Activated T-helper 1 cell treated with anti-CD3 and anti-CD28 coated beads, Interleukin-12 subunit alpha, Interleukin-12 subunit beta, Interleukin-2, Interleukin-4 antibody, amounts not matched to agents 30 ng/mL and 10 ng/mL and 1 ng/mL, durations not matched to agents 14 hours and 24 hours and 36 hours (primary cell): ENCODE results near the gene INAFM2. TPM values are rescaled to one million over a fixed set of nuclear protein-coding genes. Genes with fewer than 3 reads are reported as not detected.
A peak's percentile ranks its signal among the peaks of the same experiment; 100 is the strongest.

Source experiments
- DNase-seq: peaks from one replicate; pipeline ENCODE4 v3.0.0; 2021; ENCODE audit warnings: low spot score
- H3K27ac Mint-ChIP-seq: one replicate; pipeline ENCODE4 v1.8.0; 2021; ENCODE audit warnings: mild to moderate bottlenecking, mixed read lengths
- H3K27me3 Mint-ChIP-seq: one replicate; pipeline ENCODE4 v1.8.0; 2022; ENCODE audit warnings: mild to moderate bottlenecking, moderate library complexity, mixed read lengths; ENCODE audit not compliant: insufficient read depth
- H3K36me3 Mint-ChIP-seq: one replicate; pipeline ENCODE4 v1.8.0; 2021; ENCODE audit warnings: low read depth, mixed read lengths
- H3K4me1 Mint-ChIP-seq: one replicate; pipeline ENCODE4 v1.8.0; 2021; ENCODE audit warnings: low read depth, mixed read lengths
- H3K4me3 Mint-ChIP-seq: one replicate; pipeline ENCODE4 v1.8.0; 2021; ENCODE audit warnings: mild to moderate bottlenecking, moderate library complexity, mixed read lengths
- H3K9me3 Mint-ChIP-seq: one replicate; pipeline ENCODE4 v1.8.0; 2021; ENCODE audit warnings: mixed read lengths
- intact Hi-C: fragments of 100-400 bp; cut with micrococcal nuclease; formaldehyde crosslinking; loops from one replicate; pipeline ENCODE4 v1.15.1; 2024
- total RNA-seq: library from RNA; stranded (reverse); gene quantifications from 2 replicates; pipeline ENCODE4 v1.2.3, GENCODE V29; 2022

Gene INAFM2
- total RNA-seq, 1 donor from 2014 or later, result 19.2 TPM

GRCh38 chr15:40302981-40303380 lies 20.5 kb upstream of the INAFM2 start:
- peaks cover 5% of the 10 kb centered on the region for H3K9me3 Mint-ChIP-seq
- DNase-seq, result no peak
- peaks cover 18% of the 10 kb centered on the region for H3K4me1 Mint-ChIP-seq
- H3K4me3 Mint-ChIP-seq, result no peak overlapping the region
- intact Hi-C loops, result no loop called here
- peaks cover 33% of the 10 kb centered on the region for H3K36me3 Mint-ChIP-seq
- no peaks in the 10 kb centered on the region for H3K27me3 Mint-ChIP-seq
- no peak overlapping the region for H3K27ac Mint-ChIP-seq

DNA sequence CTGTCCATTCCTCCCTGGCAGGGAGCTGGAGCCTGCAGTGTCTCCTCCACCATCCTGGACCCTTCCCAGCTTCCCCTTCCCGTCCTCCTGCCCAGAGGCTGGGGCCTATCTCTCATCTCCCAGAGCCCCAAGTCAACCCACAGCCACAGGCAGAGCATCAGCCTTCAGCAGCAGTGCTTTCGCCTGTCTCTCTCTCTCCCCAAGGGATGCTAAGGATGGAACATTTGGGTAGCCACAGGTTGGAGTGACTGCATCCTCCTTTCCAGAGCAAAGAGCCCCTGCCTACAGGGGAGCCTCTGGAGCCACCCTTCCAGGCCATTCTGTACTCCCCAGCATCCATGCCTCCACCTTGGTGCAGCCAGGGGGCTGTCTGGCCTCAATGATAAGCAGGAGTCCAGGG lies 19.9 kb upstream of the INAFM2 start:
- peaks cover 33% of the 10 kb centered on the region for H3K36me3 Mint-ChIP-seq
- H3K27ac Mint-ChIP-seq, result no peak overlapping the region
- intact Hi-C loops, result no loop called here

DNA sequence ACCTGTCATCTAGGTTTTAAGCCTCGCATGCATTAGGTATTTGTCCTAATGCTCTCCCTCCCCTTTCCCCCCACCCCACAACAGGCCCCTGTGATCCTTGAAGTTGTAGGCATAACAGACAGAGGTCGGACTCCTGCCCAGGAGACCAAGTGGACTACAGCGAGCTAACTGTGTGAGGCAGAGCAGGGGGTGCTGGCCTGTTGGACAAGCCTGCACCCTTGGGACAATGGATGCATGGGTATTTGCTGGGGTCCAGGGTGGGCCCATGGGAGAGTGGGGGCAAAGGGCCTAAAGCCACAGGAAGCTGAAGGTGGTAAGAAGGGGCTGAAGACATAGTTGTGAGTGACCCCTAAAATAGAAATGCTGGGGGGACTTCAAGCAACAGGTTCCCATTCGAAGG lies 18.2 kb upstream of the INAFM2 start:
- no peak for DNase-seq
- no peak overlapping the region for H3K4me3 Mint-ChIP-seq

More for the DNA sequence above, 19.9 kb upstream of the INAFM2 start:
- H3K4me1 Mint-ChIP-seq, result peaks cover 21% of the 10 kb centered on the region
- no peak for DNase-seq
- H3K27me3 Mint-ChIP-seq, result no peaks in the 10 kb centered on the region
- no peak overlapping the region for H3K4me3 Mint-ChIP-seq
- H3K9me3 Mint-ChIP-seq, result peaks cover 5% of the 10 kb centered on the region

DNA sequence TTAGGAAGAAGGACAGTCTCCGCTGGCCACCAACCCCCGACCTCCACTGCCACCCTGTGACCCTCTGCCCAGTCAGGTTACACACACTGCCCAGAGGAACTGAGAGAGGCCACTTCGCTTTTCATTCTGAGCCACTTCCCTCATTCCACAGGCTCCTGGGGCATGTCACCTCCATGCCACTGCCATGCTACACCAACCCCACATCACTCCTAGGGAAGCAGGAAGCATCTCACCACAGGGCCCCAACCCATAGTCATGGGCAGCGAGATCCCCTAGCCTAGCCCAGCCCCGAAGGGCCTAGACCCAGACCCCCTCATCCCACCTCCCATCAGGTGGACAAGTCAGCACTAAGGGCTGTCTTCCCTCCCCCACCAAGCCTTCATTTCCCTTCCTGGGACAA lies 17.1 kb upstream of the INAFM2 start:
- intact Hi-C loops, result no loop called here
- DNase-seq, result no peak
- peaks cover 8% of the 10 kb centered on the region for H3K27me3 Mint-ChIP-seq
- peak overlapping the region; percentile 92 for H3K4me3 Mint-ChIP-seq
- peaks cover 37% of the 10 kb centered on the region for H3K4me1 Mint-ChIP-seq
- H3K27ac Mint-ChIP-seq, result peak overlapping the region; percentile 98
- no peaks in the 10 kb centered on the region for H3K9me3 Mint-ChIP-seq
- peaks cover 15% of the 10 kb centered on the region for H3K36me3 Mint-ChIP-seq

More for the DNA sequence above, 18.2 kb upstream of the INAFM2 start:
- H3K27ac Mint-ChIP-seq, result no peak overlapping the region
- H3K4me1 Mint-ChIP-seq, result peaks cover 37% of the 10 kb centered on the region
- H3K27me3 Mint-ChIP-seq, result peaks cover 4% of the 10 kb centered on the region
- peaks cover 23% of the 10 kb centered on the region for H3K36me3 Mint-ChIP-seq
- H3K9me3 Mint-ChIP-seq, result no peaks in the 10 kb centered on the region
- intact Hi-C loops, result no loop called here

- Mint-ChIP-seq H3K36me3 (peaks cover 10% of the 10 kb centered on the region), H3K9me3 (no peaks in the 10 kb centered on the region), H3K27me3 (peaks cover 10% of the 10 kb centered on the region), H3K4me1 (peaks cover 37% of the 10 kb centered on the region), H3K4me3 (peak overlapping the region; percentile 92), H3K27ac (peak overlapping the region; percentile 98)
- DNase-seq, result no peak
- intact Hi-C loops, result loop anchor here (1.0 kb wide), 2 partner anchors 31 to 75 kb away; partner anchors contain the start of gene KNSTRN
Observed at GRCh38 chr15:40306908-40307307, 16.6 kb upstream of the INAFM2 start.

GRCh38 chr15:40307421-40308211 lies 15.9 kb upstream of the INAFM2 start, which contains the start of gene PLCB2:
PLCB2 (minus strand) TSS chr15:40307935; CDS start chr15:40307672, 263 bp downstream.
- peaks cover 7% of the 10 kb centered on the region for H3K36me3 Mint-ChIP-seq
- DNase-seq, result peak; percentile 62
- H3K4me3 Mint-ChIP-seq, result peak within 1 kb of the TSS; percentile 92
- H3K27me3 Mint-ChIP-seq, result peaks cover 16% of the 10 kb centered on the region
- H3K4me1 Mint-ChIP-seq, result peaks cover 37% of the 10 kb centered on the region
- intact Hi-C loops, result loop anchor here (1.0 kb wide), 3 partner anchors 16 to 75 kb away; partner anchors contain the start of genes INAFM2 and KNSTRN
- peak within 1 kb of the TSS; percentile 98 for H3K27ac Mint-ChIP-seq
- H3K9me3 Mint-ChIP-seq, result no peaks in the 10 kb centered on the region

DNA sequence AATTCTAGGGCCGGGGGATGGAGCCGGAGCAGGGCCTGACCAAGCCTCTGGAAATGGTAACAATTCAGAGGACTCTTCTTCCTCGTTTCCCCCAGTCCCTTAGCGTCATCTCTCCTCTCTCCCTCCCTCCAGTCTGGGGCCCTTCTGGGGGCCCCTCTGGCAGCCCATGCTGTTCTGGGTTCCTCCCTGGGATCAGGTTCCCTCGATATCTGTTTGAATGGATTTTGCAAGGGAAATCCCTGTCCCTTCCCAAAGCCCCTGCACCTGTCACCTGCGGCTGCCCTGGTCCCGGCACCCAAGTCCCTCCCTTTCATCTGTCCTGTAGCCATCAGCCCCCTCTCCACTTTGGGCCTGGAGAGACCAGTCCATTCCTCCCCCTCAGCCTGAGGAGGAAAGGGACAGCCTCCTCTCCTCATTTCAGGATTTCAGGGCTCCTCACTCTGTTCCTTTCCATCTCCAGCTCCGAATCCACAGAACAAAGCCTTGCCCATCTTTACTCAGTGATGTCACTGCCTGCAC lies 14.1 kb upstream of the INAFM2 start:
- Mint-ChIP-seq H3K27me3 (peaks cover 32% of the 10 kb centered on the region), H3K4me1 (peaks cover 37% of the 10 kb centered on the region), H3K27ac (peak overlapping the region; percentile 98), H3K4me3 (peak overlapping the region; percentile 92), H3K36me3 (no peaks in the 10 kb centered on the region), H3K9me3 (no peaks in the 10 kb centered on the region)
- no peak for DNase-seq
- intact Hi-C loops, result no loop called here

GRCh38 chr15:40310001-40310959 lies 13.2 kb upstream of the INAFM2 start:
- Mint-ChIP-seq H3K36me3 (no peaks in the 10 kb centered on the region), H3K4me3 (peak overlapping the region; percentile 92), H3K4me1 (peaks cover 34% of the 10 kb centered on the region), H3K9me3 (no peaks in the 10 kb centered on the region), H3K27ac (peak overlapping the region; percentile 98), H3K27me3 (peaks cover 38% of the 10 kb centered on the region)
- intact Hi-C loops, result loop anchor here (1.0 kb wide), 2 partner anchors 31 to 36 kb away; no protein-coding TSS in a partner anchor
- DNase-seq, result peak; percentile 53

GRCh38 chr15:40310993-40311392 lies 12.5 kb upstream of the INAFM2 start:
- Mint-ChIP-seq H3K27ac (no peak overlapping the region), H3K36me3 (no peaks in the 10 kb centered on the region), H3K27me3 (peaks cover 44% of the 10 kb centered on the region), H3K4me3 (no peak overlapping the region), H3K4me1 (peaks cover 29% of the 10 kb centered on the region), H3K9me3 (no peaks in the 10 kb centered on the region)
- intact Hi-C loops, result loop anchor here (1.0 kb wide), 2 partner anchors 32 to 37 kb away; no protein-coding TSS in a partner anchor
- no peak for DNase-seq

DNA sequence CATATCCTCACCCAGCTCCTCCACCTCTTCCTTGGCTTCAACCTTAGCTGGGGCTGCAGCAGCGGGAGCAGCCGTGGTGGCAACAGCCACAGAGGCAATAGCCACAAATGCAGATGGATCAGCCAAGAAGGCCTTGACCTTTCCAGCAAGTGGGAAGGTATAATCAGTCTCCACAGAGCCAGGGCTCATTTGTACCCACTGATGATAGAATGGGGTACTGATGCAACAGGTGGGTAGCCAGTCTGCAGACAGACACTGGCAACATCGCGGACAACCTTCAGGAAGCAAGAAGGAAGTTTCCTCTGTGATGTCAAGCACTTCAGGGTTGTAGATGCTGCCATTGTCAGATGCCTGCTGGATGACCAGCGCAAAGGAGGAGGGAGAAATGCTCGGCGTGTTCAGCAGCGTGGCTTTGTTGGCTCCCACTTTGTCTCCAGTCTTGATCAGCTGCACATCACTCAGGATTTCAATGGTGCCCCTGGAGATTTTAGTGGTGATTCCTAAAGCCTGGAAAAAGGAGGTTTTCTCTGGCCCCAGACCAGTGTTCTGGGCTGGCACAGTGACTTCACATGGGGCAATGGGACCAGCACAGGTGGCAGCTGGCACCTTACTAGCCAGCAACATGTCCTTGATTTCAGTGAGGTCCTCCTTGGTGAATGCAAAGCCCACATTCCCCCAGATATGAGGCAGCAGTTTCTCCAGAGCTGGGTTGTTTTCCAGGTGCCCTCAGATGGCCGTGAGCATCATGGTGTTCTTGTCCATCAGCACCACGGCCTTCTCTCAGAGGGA lies 10.9 kb upstream of the INAFM2 start:
- Mint-ChIP-seq H3K4me1 (peaks cover 19% of the 10 kb centered on the region), H3K27me3 (peaks cover 52% of the 10 kb centered on the region), H3K27ac (no peak overlapping the region), H3K9me3 (no peaks in the 10 kb centered on the region), H3K4me3 (no peak overlapping the region), H3K36me3 (no peaks in the 10 kb centered on the region)
- no peak for DNase-seq
- intact Hi-C loops, result no loop called here

DNA sequence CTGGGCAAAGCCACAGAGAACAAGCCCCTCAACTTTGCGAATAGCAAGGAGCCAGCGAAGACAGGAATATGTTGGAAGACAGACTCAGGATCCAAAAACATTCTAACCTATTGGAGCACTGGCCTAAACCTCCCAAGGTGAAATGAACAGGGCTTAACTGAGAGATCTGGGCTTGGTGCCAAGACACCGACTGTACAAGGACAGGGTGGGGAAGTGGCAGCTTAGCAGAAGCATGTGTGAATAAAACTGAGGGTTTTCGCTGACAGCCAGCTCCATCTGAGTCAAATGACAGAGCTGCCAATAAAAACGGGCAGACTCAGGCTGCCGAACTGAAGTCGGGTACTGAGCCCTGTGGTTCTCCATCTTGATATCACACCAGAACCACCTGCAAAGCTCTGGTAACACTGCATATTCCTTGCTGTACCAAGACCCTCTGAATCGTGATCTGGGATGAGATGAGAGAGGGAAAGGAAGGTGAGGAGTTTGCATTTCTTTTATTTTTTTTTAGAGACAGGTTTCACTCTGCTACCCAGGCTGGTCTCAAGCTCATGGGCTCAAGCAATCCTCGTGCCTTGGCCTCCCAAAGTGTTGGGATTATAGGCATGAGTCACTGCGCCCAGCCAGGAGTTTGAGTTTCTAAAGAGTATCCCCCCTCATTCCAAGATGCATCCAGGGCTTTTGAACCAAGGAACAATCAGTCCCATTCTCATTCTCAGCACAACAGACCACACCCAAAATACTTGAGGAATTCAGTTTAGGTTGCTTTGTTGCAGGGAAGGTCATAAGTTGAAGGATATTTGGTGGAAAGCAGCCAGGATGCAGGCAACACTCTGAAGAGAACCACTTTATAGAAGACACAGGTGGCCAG lies 9.7 kb upstream of the INAFM2 start:
- Mint-ChIP-seq H3K27me3 (peaks cover 57% of the 10 kb centered on the region), H3K36me3 (no peaks in the 10 kb centered on the region), H3K9me3 (no peaks in the 10 kb centered on the region), H3K27ac (no peak overlapping the region), H3K4me3 (no peak overlapping the region), H3K4me1 (peaks cover 13% of the 10 kb centered on the region)
- intact Hi-C loops, result no loop called here
- DNase-seq, result no peak
